Stimulated activated CD4-positive, alpha-beta T cell treated with anti-CD3 and anti-CD28 coated beads, Interleukin-2, amount 100 ng/mL, for 24 hours (primary cell): ENCODE data around the gene KBTBD4.

Experiments used
- DNase-seq, 2 donors: peaks; one replicate each; pipeline ENCODE4 v3.0.0-alpha.2; 2020

KBTBD4 gene

GRCh38 chr11:47578524-47579494, at the start of gene KBTBD4, which contains the start of gene NDUFS3:
TSS of gene KBTBD4 (minus strand) at chr11:47578970. CDS start at chr11:47578951, 19 bp downstream.
TSS of gene NDUFS3 (plus strand) at chr11:47579074. CDS start at chr11:47579092, 18 bp downstream.
- peak; percentile 89 to 92 for DNase-seq

GRCh38 chr11:47628026-47628425, 49.3 kb upstream of the KBTBD4 start:
- DNase-seq = no peak

- DNase-seq = no peak
These were observed 47.5 kb upstream of the KBTBD4 start for GRCh38 chr11:47626234-47626633.

- no peak for DNase-seq
These were observed 42.1 kb upstream of the KBTBD4 start for GRCh38 chr11:47620836-47621378.

GRCh38 chr11:47617417-47617809, 38.6 kb upstream of the KBTBD4 start:
- DNase-seq = no peak

- DNase-seq = no peak
These were observed 38.1 kb upstream of the KBTBD4 start for GRCh38 chr11:47616726-47617416.

GRCh38 chr11:47615249-47615648, 36.5 kb upstream of the KBTBD4 start:
- DNase-seq = no peak

- DNase-seq = no peak
These were observed 32.6 kb upstream of the KBTBD4 start for GRCh38 chr11:47611348-47611794.

- DNase-seq = no peak
These were observed 30.9 kb upstream of the KBTBD4 start for GRCh38 chr11:47609675-47610074.

GRCh38 chr11:47607380-47607779, 28.6 kb upstream of the KBTBD4 start:
- DNase-seq = no peak

- DNase-seq = no peak
These were observed 28.0 kb upstream of the KBTBD4 start for GRCh38 chr11:47606731-47607130.

GRCh38 chr11:47605921-47606320, 27.2 kb upstream of the KBTBD4 start:
- no peak for DNase-seq

- DNase-seq = no peak
These were observed 24.5 kb upstream of the KBTBD4 start for GRCh38 chr11:47603295-47603694.

GRCh38 chr11:47599902-47600301, 21.1 kb upstream of the KBTBD4 start:
- DNase-seq = no peak

- no peak for DNase-seq
These were observed 17.2 kb upstream of the KBTBD4 start for GRCh38 chr11:47595967-47596366.

- DNase-seq = no peak
These were observed 16.3 kb upstream of the KBTBD4 start for GRCh38 chr11:47595029-47595428.

GRCh38 chr11:47593934-47594855, 15.4 kb upstream of the KBTBD4 start, which contains the start of gene C1QTNF4:
TSS of gene C1QTNF4 (minus strand) at chr11:47594411. CDS start at chr11:47590810, 3,601 bp downstream.
- DNase-seq = no peak

- no peak for DNase-seq
These were observed 14.7 kb upstream of the KBTBD4 start for GRCh38 chr11:47593492-47593933.

GRCh38 chr11:47592970-47593369, 14.2 kb upstream of the KBTBD4 start:
- DNase-seq = no peak

- DNase-seq = no peak
These were observed 13.5 kb upstream of the KBTBD4 start for GRCh38 chr11:47592251-47592650.

- DNase-seq = no peak
These were observed 13.0 kb upstream of the KBTBD4 start for GRCh38 chr11:47591764-47592163.
